Measurements from ENCODE around the gene APBA3.

APBA3 gene

DNA sequence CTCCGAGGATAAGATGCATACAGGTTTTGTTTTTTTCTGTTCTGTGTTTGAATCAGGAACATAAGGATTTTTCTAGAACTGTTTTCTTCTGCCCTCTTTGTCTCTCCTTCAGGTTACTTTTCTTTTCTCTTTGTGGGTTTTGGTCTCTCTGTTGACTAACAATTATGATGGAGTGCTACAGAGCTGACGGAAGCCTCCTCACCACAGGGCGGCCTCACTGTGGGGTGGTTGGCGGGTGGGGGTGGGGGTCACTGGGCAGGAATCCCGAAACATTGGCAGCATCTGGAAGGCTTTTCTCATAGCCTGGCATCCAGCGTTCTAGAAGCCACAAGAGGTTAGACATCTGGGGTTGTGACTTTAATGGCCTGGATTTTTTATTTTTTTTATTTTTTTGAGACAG, 36.6 kb upstream of the APBA3 start (continued):
- TF ChIP-seq ZNF677 (tag by site-specific recombination; IDR thresholded peaks at IDR 0.05) (no peak), ZNF660 (tag by site-specific recombination; IDR thresholded peaks at IDR 0.05) (no peak)

DNA sequence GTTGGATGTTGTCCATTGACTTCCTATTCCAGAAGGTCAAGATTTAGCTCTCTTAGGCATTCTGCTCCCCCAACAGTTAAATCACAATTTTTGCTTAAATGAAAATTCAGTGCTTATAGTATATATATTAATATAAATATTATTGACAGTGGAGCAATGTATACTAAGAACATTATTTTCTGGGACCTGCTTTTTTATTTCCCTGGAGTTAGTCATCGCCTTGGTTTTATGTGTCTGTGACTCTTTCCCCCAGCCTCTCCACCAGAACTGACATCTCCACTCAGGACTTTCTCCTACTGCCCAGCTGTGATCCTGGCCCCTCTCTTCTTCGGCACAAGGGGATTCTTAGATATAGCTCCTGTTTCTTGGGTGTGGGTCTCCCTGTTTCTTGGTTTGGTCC, 34.9 kb upstream of the APBA3 start:
- no peak overlapping the region for H3K27ac ChIP-seq (ENCODE audit: extremely low read depth, low read depth, low read length)
- no peaks in the 10 kb centered on the region; the same call in 1 of the 2 replicates for H3K4me1 ChIP-seq (ENCODE audit: control insufficient read depth, insufficient read depth, low read length)
- H3K4me3 ChIP-seq (ENCODE audit: low read depth, low read length) = no peak overlapping the region
- TF ChIP-seq GLI2 (tag by site-specific recombination; IDR thresholded peaks at IDR 0.05; ENCODE audit: borderline replicate concordance, low read depth) (no peak), SETDB1 (IDR thresholded peaks at IDR 0.05; ENCODE audit: insufficient read length, low read length) (peak; percentile 58)
- H3K9me3 ChIP-seq (ENCODE audit: control insufficient read depth, insufficient read depth, low read depth, low read length) = no peaks in the 10 kb centered on the region
- H3K36me3 ChIP-seq (ENCODE audit: control insufficient read depth in 2 of 2, insufficient read depth in 1 of 2, low read length in 2 of 2) = no peaks in the 10 kb centered on the region
- POLR2A ChIA-PET = no interaction called here
- CTCF ChIA-PET = interaction anchor here (0.6 kb wide), 1 partner anchor 365 kb away, joined by 4 read pairs; no protein-coding TSS in a partner anchor

DNA sequence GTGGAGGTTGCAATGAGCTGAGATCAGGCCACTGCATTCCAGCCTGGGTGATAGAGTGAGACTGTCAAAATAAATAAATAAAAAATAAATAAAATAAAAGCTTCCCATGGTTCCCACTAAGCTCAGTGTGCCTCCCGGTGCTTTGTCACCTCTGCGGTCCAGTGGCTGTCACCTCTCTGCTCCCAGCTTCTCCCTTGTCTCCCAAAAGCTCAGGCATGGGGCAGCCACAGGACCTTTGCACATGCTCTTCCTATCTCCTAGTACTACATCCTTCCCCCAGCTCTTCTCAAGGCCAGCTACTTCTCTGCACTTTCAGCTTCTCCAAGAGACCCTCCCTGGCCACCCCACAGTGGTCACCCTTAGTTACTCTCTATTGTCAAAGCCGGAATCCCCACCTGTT, 32.3 kb upstream of the APBA3 start:
- ChIA-PET POLR2A (interaction anchor here (0.8 kb wide), 1 partner anchor 196 kb away, joined by 4 read pairs; no protein-coding TSS in a partner anchor), CTCF (interaction anchor here (0.5 to 1.4 kb wide), 6 partner anchors 9 to 659 kb away, joined by 3 to 6 read pairs (median 3); no protein-coding TSS in a partner anchor)

DNA sequence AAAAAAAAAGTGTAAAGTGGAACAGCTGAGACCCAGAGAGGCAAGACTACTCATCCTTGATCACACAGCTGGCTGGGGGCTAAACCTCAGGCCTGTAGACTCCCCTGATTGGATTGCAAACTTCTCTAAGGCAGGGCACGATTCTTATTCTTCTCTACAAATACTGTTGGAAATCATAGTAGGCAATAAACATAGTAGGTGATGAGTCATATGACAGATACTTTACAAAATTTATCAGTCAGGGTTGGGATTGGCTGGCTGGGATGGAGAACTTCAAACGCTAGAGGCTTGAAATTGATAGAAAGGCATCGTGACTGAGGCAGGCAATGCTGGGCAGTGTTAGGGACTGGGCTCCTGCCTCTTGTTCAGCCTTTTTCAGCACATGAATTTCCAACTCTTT, 30.6 kb upstream of the APBA3 start:
- no peak overlapping the region for H3K27ac ChIP-seq (ENCODE audit: extremely low read depth, low read depth, low read length)
- TF ChIP-seq ZNF785 (tag by site-specific recombination; IDR thresholded peaks at IDR 0.05) = no peak
- H3K36me3 ChIP-seq (ENCODE audit: control insufficient read depth in 2 of 2, insufficient read depth in 1 of 2, low read length in 2 of 2) = no peaks in the 10 kb centered on the region
- no peaks in the 10 kb centered on the region for H3K4me1 ChIP-seq (ENCODE audit: control insufficient read depth, insufficient read depth, low read length)
- no peak overlapping the region for H3K4me3 ChIP-seq (ENCODE audit: low read depth, low read length)
- H3K9me3 ChIP-seq (ENCODE audit: control insufficient read depth, insufficient read depth, low read depth, low read length) = no peaks in the 10 kb centered on the region
- ChIA-PET POLR2A (no interaction called here), CTCF (interaction anchor here (0.6 kb wide), 1 partner anchor 401 kb away, joined by 3 read pairs; no protein-coding TSS in a partner anchor)

More for the DNA sequence above, 32.3 kb upstream of the APBA3 start:
- no peaks in the 10 kb centered on the region for H3K4me1 ChIP-seq (ENCODE audit: control insufficient read depth, insufficient read depth, low read length)
- no peak overlapping the region for H3K4me3 ChIP-seq (ENCODE audit: low read depth, low read length)
- H3K9me3 ChIP-seq (ENCODE audit: control insufficient read depth, insufficient read depth, low read depth, low read length) = no peaks in the 10 kb centered on the region
- H3K27ac ChIP-seq (ENCODE audit: extremely low read depth, low read depth, low read length) = no peak overlapping the region
- no peaks in the 10 kb centered on the region for H3K36me3 ChIP-seq (ENCODE audit: control insufficient read depth in 2 of 2, insufficient read depth in 1 of 2, low read length in 2 of 2)
- TF ChIP-seq ZNF623 (tag by site-specific recombination; IDR thresholded peaks at IDR 0.05) (peak; percentile 97), ZNF394 (tag by site-specific recombination; IDR thresholded peaks at IDR 0.05; ENCODE audit: borderline replicate concordance) (peak; percentile 32; the same call in 1 of the 2 replicates), ZNF501 (tag by site-specific recombination; IDR thresholded peaks at IDR 0.05) (no peak), ZNF549 (tag by site-specific recombination; IDR thresholded peaks at IDR 0.05) (no peak)

DNA sequence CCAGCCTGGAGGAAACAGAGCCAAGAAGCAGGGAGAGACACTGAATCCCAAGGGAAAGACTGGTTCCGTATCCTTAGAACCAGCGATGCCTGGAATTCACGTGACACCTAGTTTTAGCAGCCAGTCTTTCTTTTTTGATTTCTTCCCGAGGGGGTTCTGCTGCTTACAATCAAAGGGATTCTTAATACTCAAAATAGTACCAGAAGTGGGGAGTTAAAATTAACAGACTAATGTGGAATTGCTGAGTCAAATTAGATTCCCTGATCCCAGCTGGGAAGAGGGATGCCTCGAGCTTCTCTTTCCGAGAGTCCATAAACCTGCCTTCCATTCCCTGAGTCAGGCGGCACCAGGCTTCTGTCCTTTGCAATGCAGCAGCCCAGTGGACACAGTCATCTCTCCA, 29.4 kb upstream of the APBA3 start:
- POLR2A ChIA-PET = no interaction called here
- Histone ChIP-seq H3K4me3 (ENCODE audit: low read depth, low read length) (no peak overlapping the region), H3K9me3 (ENCODE audit: control insufficient read depth, insufficient read depth, low read depth, low read length) (no peaks in the 10 kb centered on the region), H3K27ac (ENCODE audit: extremely low read depth, low read depth, low read length) (no peak overlapping the region), H3K4me1 (ENCODE audit: control insufficient read depth, insufficient read depth, low read length) (no peaks in the 10 kb centered on the region), H3K36me3 (ENCODE audit: control insufficient read depth in 2 of 2, insufficient read depth in 1 of 2, low read length in 2 of 2) (no peaks in the 10 kb centered on the region)
- CTCF ChIA-PET = no interaction called here
- TF ChIP-seq ZNF707 (tag by site-specific recombination; IDR thresholded peaks at IDR 0.05) (peak; percentile 74), ZBTB17 (tag by site-specific recombination; IDR thresholded peaks at IDR 0.05) (no peak)

DNA sequence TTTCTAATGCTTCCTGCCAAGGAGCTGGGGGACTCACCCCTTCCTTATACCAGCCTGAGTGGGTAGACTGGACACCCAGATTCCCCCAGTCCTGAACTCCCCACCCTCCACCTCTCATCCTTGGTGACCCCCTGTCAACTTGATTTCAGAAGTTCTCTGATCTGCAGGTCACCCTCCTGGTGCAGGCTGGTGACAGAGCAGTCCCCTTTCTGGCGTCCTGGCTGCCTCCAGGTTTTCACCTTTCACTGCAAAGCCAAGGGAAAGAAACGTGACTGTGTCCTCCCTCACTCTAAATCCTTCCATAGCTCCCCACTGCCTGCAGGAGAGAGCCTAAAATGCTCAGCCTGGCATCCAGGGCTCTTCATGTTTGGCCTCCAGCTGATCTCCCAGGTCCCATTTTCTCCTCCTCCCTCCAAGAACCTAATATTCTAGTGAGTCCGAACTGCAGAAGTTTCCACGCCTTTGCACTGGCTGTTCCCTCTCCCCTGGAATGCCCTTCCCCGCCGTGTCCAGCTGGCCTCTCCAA, 28.8 kb upstream of the APBA3 start:
- Histone ChIP-seq H3K27ac (ENCODE audit: extremely low read depth, low read depth, low read length) (no peak overlapping the region), H3K4me3 (ENCODE audit: low read depth, low read length) (no peak overlapping the region), H3K9me3 (ENCODE audit: control insufficient read depth, insufficient read depth, low read depth, low read length) (no peaks in the 10 kb centered on the region), H3K4me1 (ENCODE audit: control insufficient read depth, insufficient read depth, low read length) (no peaks in the 10 kb centered on the region), H3K36me3 (ENCODE audit: control insufficient read depth in 2 of 2, insufficient read depth in 1 of 2, low read length in 2 of 2) (no peaks in the 10 kb centered on the region)
- ChIA-PET POLR2A (no interaction called here), CTCF (no interaction called here)
- peak; percentile 86 for TF ChIP-seq ZNF16 (tag by site-specific recombination; IDR thresholded peaks at IDR 0.05; ENCODE audit: low read depth)
- TF ChIP-seq, protein P1, sequence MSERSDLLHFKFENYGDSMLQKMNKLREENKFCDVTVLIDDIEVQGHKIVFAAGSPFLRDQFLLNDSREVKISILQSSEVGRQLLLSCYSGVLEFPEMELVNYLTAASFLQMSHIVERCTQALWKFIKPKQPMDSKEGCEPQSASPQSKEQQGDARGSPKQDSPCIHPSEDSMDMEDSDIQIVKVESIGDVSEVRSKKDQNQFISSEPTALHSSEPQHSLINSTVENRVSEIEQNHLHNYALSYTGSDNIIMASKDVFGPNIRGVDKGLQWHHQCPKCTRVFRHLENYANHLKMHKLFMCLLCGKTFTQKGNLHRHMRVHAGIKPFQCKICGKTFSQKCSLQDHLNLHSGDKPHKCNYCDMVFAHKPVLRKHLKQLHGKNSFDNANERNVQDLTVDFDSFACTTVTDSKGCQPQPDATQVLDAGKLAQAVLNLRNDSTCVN (tag by site-specific recombination; optimal IDR thresholded peaks at IDR 0.05) = peak; percentile 10
- no peak for TF ChIP-seq TCF7L2 (IDR thresholded peaks at IDR 0.05; ENCODE audit: borderline replicate concordance, low read depth, low read length)

Measured in HEK293 (cell line).